ENCODE measurements around the gene TRIM39. TPM values are rescaled to one million over a fixed set of nuclear protein-coding genes. Genes with fewer than 3 reads are reported as not detected.

TRIM39 gene
- total and polyA plus RNA-seq, 8 donors: 5.6 to 12.5 (median 6.9) TPM

- peak overlapping the region in 2 of 4 donors; percentile 85 to 87 for H3K4me3 ChIP-seq
- no peaks in the 10 kb centered on the region for H3K27me3 ChIP-seq
- TF ChIP-seq CTCF (IDR thresholded peaks at IDR 0.05): no peak
- peaks cover 0 to 8% (median 0%) of the 10 kb centered on the region in 3 donors for H3K36me3 ChIP-seq
- intact Hi-C loops (cut with DNase I): no loop called here
- H3K4me1 ChIP-seq: peaks cover 0 to 3% (median 0%) of the 10 kb centered on the region in 3 donors
- no peak for FAIRE-seq
- ATAC-seq: no peak
- WGBS, 2 donors: 38 to 56% methylated on average over 4 of the region's 4 CpGs
- peak overlapping the region in 1 of 4 donors; percentile 78 for H3K27ac ChIP-seq
- no peak for DNase-seq
- no peaks in the 10 kb centered on the region for H3K9me3 ChIP-seq
Measured at GRCh38 chr6:30344191-30344867, 17.6 kb downstream of the TRIM39 start.

GRCh38 chr6:30344868-30345671, 18.3 kb downstream of the TRIM39 start, which contains the start of gene RPP21:
Gene RPP21, plus strand, starts transcription at chr6:30345156. Its CDS starts 16 bp downstream, at chr6:30345172.
- Histone ChIP-seq H3K36me3 (peaks cover 0 to 8% (median 0%) of the 10 kb centered on the region in 3 donors), H3K4me1 (peaks cover 0 to 3% (median 0%) of the 10 kb centered on the region in 3 donors), H3K27ac (peak within 1 kb of the TSS; percentile 69 to 83 (median 76)), H3K27me3 (no peaks in the 10 kb centered on the region), H3K4me3 (peak within 1 kb of the TSS; percentile 78 to 92 (median 86)), H3K9me3 (no peaks in the 10 kb centered on the region)
- TF ChIP-seq CTCF (IDR thresholded peaks at IDR 0.05): no peak
- peak; percentile 99 to 100 (median 99) for ATAC-seq
- 1 to 2% methylated on average over 63 to 64 of the region's 64 CpGs for WGBS, 2 donors
- intact Hi-C loops (cut with DNase I): no loop called here
- FAIRE-seq: no peak
- peak; percentile 82 to 94 (median 86) for DNase-seq

GRCh38 chr6:30345852-30346251, 19.1 kb downstream of the TRIM39 start:
- no peak for DNase-seq
- Histone ChIP-seq H3K9me3 (no peaks in the 10 kb centered on the region), H3K4me3 (peak overlapping the region in 3 of 4 donors; percentile 85 to 92 (median 87)), H3K27ac (no peak overlapping the region), H3K4me1 (peaks cover 0 to 3% (median 0%) of the 10 kb centered on the region in 3 donors), H3K36me3 (peaks cover 0 to 8% (median 0%) of the 10 kb centered on the region in 3 donors), H3K27me3 (no peaks in the 10 kb centered on the region)
- TF ChIP-seq CTCF (IDR thresholded peaks at IDR 0.05): no peak
- intact Hi-C loops (cut with DNase I): no loop called here
- ATAC-seq: no peak
- FAIRE-seq: no peak
- 18 to 32% methylated on average over 4 of the region's 4 CpGs for WGBS, 2 donors

- DNase-seq (no peak), FAIRE-seq (no peak), ATAC-seq (no peak)
- no peaks in the 10 kb centered on the region for H3K36me3 ChIP-seq
- WGBS, 2 donors: 56 to 72% methylated on average over 3 of the region's 3 CpGs
- intact Hi-C loops (cut with DNase I): no loop called here
- H3K27me3 ChIP-seq: no peaks in the 10 kb centered on the region
- H3K27ac ChIP-seq: no peak overlapping the region
- H3K4me1 ChIP-seq: peaks cover 0 to 3% (median 0%) of the 10 kb centered on the region in 3 donors
- no peak for TF ChIP-seq CTCF (IDR thresholded peaks at IDR 0.05)
- H3K9me3 ChIP-seq: no peaks in the 10 kb centered on the region
- no peak overlapping the region for H3K4me3 ChIP-seq
Measured at GRCh38 chr6:30348957-30349356, 22.2 kb downstream of the TRIM39 start.

Measured in pancreas (tissue), 10 donors.